HUES6 (cell line): ENCODE data around the gene USP46.
A peak's percentile ranks its signal among the peaks of the same experiment; 100 is the strongest.

Experiments used
- H3K27ac ChIP-seq: 2 replicates; pipeline ENCODE4 v1.7.0; 2013; ENCODE audit warnings: low read depth, mild to moderate bottlenecking, low read length, inconsistent platforms
- H3K27me3 ChIP-seq: 2 replicates; pipeline ENCODE4 v1.6.1; 2013; ENCODE audit warnings: low read length; ENCODE audit not compliant: control insufficient read depth, insufficient read depth
- H3K36me3 ChIP-seq: 2 replicates; pipeline ENCODE4 v1.6.1; 2013; ENCODE audit warnings: low read length; ENCODE audit not compliant: control insufficient read depth, insufficient read depth
- H3K4me1 ChIP-seq: 2 replicates; pipeline ENCODE4 v1.6.1; 2013; ENCODE audit warnings: low read length; ENCODE audit not compliant: control insufficient read depth, insufficient read depth
- H3K4me3 ChIP-seq: 2 replicates; pipeline ENCODE4 v1.5.1; 2013; ENCODE audit warnings: low read depth, low read length
- H3K9ac ChIP-seq: one replicate; pipeline ENCODE4 v1.6.1; 2013; ENCODE audit warnings: mild to moderate bottlenecking, low read length
- H3K9me3 ChIP-seq: 2 replicates; pipeline ENCODE4 v1.6.1; 2013; ENCODE audit warnings: low read depth, low read length; ENCODE audit not compliant: control insufficient read depth, insufficient read depth

USP46 gene

GRCh38 chr4:52676536-52676935 lies 17.4 kb upstream of the USP46 start:
- Histone ChIP-seq H3K9me3 (no peaks in the 10 kb centered on the region), H3K9ac (no peak overlapping the region), H3K4me3 (no peak overlapping the region), H3K36me3 (no peaks in the 10 kb centered on the region), H3K4me1 (no peaks in the 10 kb centered on the region), H3K27ac (no peak overlapping the region), H3K27me3 (no peaks in the 10 kb centered on the region)

GRCh38 chr4:52675111-52675510 lies 16.0 kb upstream of the USP46 start:
- H3K27ac ChIP-seq = no peak overlapping the region
- no peaks in the 10 kb centered on the region for H3K36me3 ChIP-seq
- H3K4me3 ChIP-seq = no peak overlapping the region
- no peaks in the 10 kb centered on the region for H3K4me1 ChIP-seq
- no peaks in the 10 kb centered on the region for H3K27me3 ChIP-seq
- no peaks in the 10 kb centered on the region for H3K9me3 ChIP-seq
- no peak overlapping the region for H3K9ac ChIP-seq

- no peak overlapping the region for H3K4me3 ChIP-seq
- no peaks in the 10 kb centered on the region for H3K4me1 ChIP-seq
- no peak overlapping the region for H3K9ac ChIP-seq
- H3K36me3 ChIP-seq = no peaks in the 10 kb centered on the region
- no peak overlapping the region for H3K27ac ChIP-seq
- no peaks in the 10 kb centered on the region for H3K9me3 ChIP-seq
- H3K27me3 ChIP-seq = no peaks in the 10 kb centered on the region
Measured at GRCh38 chr4:52670739-52671138, 11.6 kb upstream of the USP46 start.

GRCh38 chr4:52670121-52670520 lies 11.0 kb upstream of the USP46 start:
- H3K9me3 ChIP-seq = no peaks in the 10 kb centered on the region
- H3K27ac ChIP-seq = no peak overlapping the region
- no peaks in the 10 kb centered on the region for H3K27me3 ChIP-seq

GRCh38 chr4:52665592-52665991 lies 6.5 kb upstream of the USP46 start:
- no peak overlapping the region for H3K9ac ChIP-seq
- H3K27ac ChIP-seq = no peak overlapping the region
- no peak overlapping the region for H3K4me3 ChIP-seq
- peaks cover 2% of the 10 kb centered on the region; the same call in 1 of the 2 replicates for H3K27me3 ChIP-seq
- peaks cover 6% of the 10 kb centered on the region; the same call in 1 of the 2 replicates for H3K4me1 ChIP-seq
- peaks cover 7% of the 10 kb centered on the region for H3K36me3 ChIP-seq
- peaks cover 16% of the 10 kb centered on the region for H3K9me3 ChIP-seq

More at GRCh38 chr4:52670121-52670520, 11.0 kb upstream of the USP46 start:
- Histone ChIP-seq H3K4me1 (no peaks in the 10 kb centered on the region), H3K36me3 (no peaks in the 10 kb centered on the region), H3K9ac (no peak overlapping the region), H3K4me3 (no peak overlapping the region)

- H3K9me3 ChIP-seq = peaks cover 16% of the 10 kb centered on the region
- no peak overlapping the region for H3K27ac ChIP-seq
- H3K36me3 ChIP-seq = peaks cover 7% of the 10 kb centered on the region
- no peak overlapping the region for H3K4me3 ChIP-seq
- H3K4me1 ChIP-seq = peaks cover 11% of the 10 kb centered on the region; the same call in 1 of the 2 replicates
- no peak overlapping the region for H3K9ac ChIP-seq
- H3K27me3 ChIP-seq = peaks cover 10% of the 10 kb centered on the region; the same call in 1 of the 2 replicates
Measured at GRCh38 chr4:52664479-52664878, 5.4 kb upstream of the USP46 start.

- no peak overlapping the region for H3K27ac ChIP-seq
- no peak overlapping the region for H3K9ac ChIP-seq
- H3K36me3 ChIP-seq = peaks cover 7% of the 10 kb centered on the region
- peaks cover 21% of the 10 kb centered on the region for H3K4me1 ChIP-seq
- H3K9me3 ChIP-seq = peaks cover 16% of the 10 kb centered on the region
- H3K27me3 ChIP-seq = peaks cover 10% of the 10 kb centered on the region; the same call in 1 of the 2 replicates
- H3K4me3 ChIP-seq = no peak overlapping the region
Measured at GRCh38 chr4:52661966-52662690, 3.0 kb upstream of the USP46 start.

GRCh38 chr4:52660643-52661042 lies 1.5 kb upstream of the USP46 start:
- H3K4me3 ChIP-seq = peak overlapping the region; percentile 78; the same call in 1 of the 2 replicates
- peaks cover 16% of the 10 kb centered on the region for H3K9me3 ChIP-seq
- no peak overlapping the region for H3K27ac ChIP-seq
- H3K9ac ChIP-seq = no peak overlapping the region
- peaks cover 13% of the 10 kb centered on the region for H3K36me3 ChIP-seq
- peaks cover 10% of the 10 kb centered on the region; the same call in 1 of the 2 replicates for H3K27me3 ChIP-seq
- peaks cover 28% of the 10 kb centered on the region for H3K4me1 ChIP-seq

- H3K9me3 ChIP-seq = peaks cover 16% of the 10 kb centered on the region
- H3K9ac ChIP-seq = peak overlapping the region; percentile 88
- H3K27ac ChIP-seq = peak overlapping the region; percentile 76
- peaks cover 20% of the 10 kb centered on the region for H3K36me3 ChIP-seq
- H3K4me1 ChIP-seq = peaks cover 28% of the 10 kb centered on the region
- peak overlapping the region; percentile 78 for H3K4me3 ChIP-seq
- peaks cover 10% of the 10 kb centered on the region; the same call in 1 of the 2 replicates for H3K27me3 ChIP-seq
Measured at GRCh38 chr4:52659722-52660261, 691 bp upstream of the USP46 start.

GRCh38 chr4:52658641-52659000 lies 480 bp downstream of the USP46 start:
- Histone ChIP-seq H3K4me3 (peak overlapping the region; percentile 78), H3K27me3 (peaks cover 10% of the 10 kb centered on the region; the same call in 1 of the 2 replicates), H3K9me3 (peaks cover 9% of the 10 kb centered on the region), H3K9ac (peak overlapping the region; percentile 96), H3K4me1 (peaks cover 28% of the 10 kb centered on the region), H3K27ac (peak overlapping the region; percentile 82), H3K36me3 (peaks cover 20% of the 10 kb centered on the region)
